HG03442 (cell line): ENCODE measurements around the gene MAP2K4.

ENCODE experiments used
- ATAC-seq: cut with Tn5 transposase; IDR thresholded peaks from one replicate; pipeline ENCODE4 v1.9.1; 2021; ENCODE audit warnings: mild to moderate bottlenecking, moderate library complexity; ENCODE audit not compliant: unreplicated experiment

Gene MAP2K4

GRCh38 chr17:12085076-12085949 is 64.6 kb downstream of the MAP2K4 start:
- ATAC-seq: no peak

GRCh38 chr17:12088035-12088434 is 67.4 kb downstream of the MAP2K4 start:
- ATAC-seq: no peak

- no peak for ATAC-seq
Observed at GRCh38 chr17:12089809-12090384, 69.2 kb downstream of the MAP2K4 start.

- ATAC-seq: no peak
Observed at GRCh38 chr17:12094336-12094735, 73.7 kb downstream of the MAP2K4 start.

GRCh38 chr17:12095522-12095921 is 74.8 kb downstream of the MAP2K4 start:
- no peak for ATAC-seq

GRCh38 chr17:12097326-12097725 is 76.6 kb downstream of the MAP2K4 start:
- ATAC-seq: no peak

GRCh38 chr17:12098568-12098967 is 77.9 kb downstream of the MAP2K4 start:
- peak; percentile 92 for ATAC-seq

GRCh38 chr17:12099412-12099811 is 78.7 kb downstream of the MAP2K4 start:
- ATAC-seq: no peak

GRCh38 chr17:12104831-12105230 is 84.2 kb downstream of the MAP2K4 start:
- ATAC-seq: no peak

GRCh38 chr17:12107905-12108304 is 87.2 kb downstream of the MAP2K4 start:
- no peak for ATAC-seq

GRCh38 chr17:12110906-12111305 is 90.2 kb downstream of the MAP2K4 start:
- no peak for ATAC-seq

- ATAC-seq: no peak
Observed at GRCh38 chr17:12113156-12113555, 92.5 kb downstream of the MAP2K4 start.

GRCh38 chr17:12114686-12115418 is 94.2 kb downstream of the MAP2K4 start:
- ATAC-seq: no peak

- ATAC-seq: no peak
Observed at GRCh38 chr17:12116143-12116542, 95.5 kb downstream of the MAP2K4 start.

- no peak for ATAC-seq
Observed at GRCh38 chr17:12118617-12119016, 97.9 kb downstream of the MAP2K4 start.

- no peak for ATAC-seq
Observed at GRCh38 chr17:12122075-12122474, 101.4 kb downstream of the MAP2K4 start.

- no peak for ATAC-seq
Observed at GRCh38 chr17:12127177-12127576, 106.5 kb downstream of the MAP2K4 start.

- no peak for ATAC-seq
Observed at GRCh38 chr17:12127667-12128066, 107.0 kb downstream of the MAP2K4 start.

GRCh38 chr17:12128946-12129345 is 108.3 kb downstream of the MAP2K4 start:
- ATAC-seq: no peak

- no peak for ATAC-seq
Observed at GRCh38 chr17:12133183-12133582, 112.5 kb downstream of the MAP2K4 start.

- ATAC-seq: no peak
Observed at GRCh38 chr17:12134101-12134500, 113.4 kb downstream of the MAP2K4 start.

GRCh38 chr17:12134587-12134986 is 113.9 kb downstream of the MAP2K4 start:
- ATAC-seq: no peak
